Placental pericyte (primary cell): ENCODE data around the gene LLCFC1. TPM values are rescaled to one million over a fixed set of nuclear protein-coding genes. Genes with fewer than 3 reads are reported as not detected.

Experiments
- total RNA-seq: library from RNA; depleted of rRNA; stranded (reverse); fragments of >200 nt; gene quantifications from 2 replicates; pipeline ENCODE4 v1.2.3, GENCODE V29; 2012

LLCFC1 gene
- total RNA-seq = not detected in 2 replicates

DNA sequence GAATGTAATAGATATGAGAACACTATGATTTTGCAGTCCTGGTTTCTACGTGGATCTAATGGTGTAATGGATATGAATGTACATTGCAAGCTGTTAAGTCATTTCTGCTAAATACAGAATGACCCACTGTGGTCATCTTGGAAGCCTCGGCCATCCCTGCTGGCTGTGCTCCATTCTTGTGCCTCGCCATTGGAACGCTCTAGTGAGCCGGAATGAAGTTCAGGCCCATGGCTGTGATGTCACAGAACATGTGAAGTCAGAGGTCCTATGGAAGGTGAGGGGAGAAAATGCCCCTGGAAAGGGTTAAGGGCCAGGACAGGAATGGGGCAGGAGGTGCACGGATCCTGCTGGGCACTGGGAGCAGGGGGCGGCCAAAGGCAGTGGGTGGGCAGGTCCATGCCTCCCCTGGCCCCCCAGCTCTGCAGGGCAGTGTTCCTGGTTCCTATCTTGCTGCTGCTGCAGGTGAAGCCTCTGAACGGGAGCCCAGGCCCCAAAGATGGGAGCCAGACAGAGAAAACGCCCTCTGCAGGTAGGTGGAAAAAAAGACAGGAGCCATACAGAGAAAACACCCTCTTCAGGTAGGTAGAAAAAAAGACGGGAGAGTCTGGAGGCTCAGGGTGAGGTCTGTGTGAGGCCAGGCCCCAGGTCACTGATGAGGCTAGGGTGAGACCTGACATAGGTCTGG is at the start of gene LLCFC1:
LLCFC1 (plus strand) TSS at position 259 of the 685 bp plus-strand sequence; CDS start at position 397, 138 bp downstream.

DNA sequence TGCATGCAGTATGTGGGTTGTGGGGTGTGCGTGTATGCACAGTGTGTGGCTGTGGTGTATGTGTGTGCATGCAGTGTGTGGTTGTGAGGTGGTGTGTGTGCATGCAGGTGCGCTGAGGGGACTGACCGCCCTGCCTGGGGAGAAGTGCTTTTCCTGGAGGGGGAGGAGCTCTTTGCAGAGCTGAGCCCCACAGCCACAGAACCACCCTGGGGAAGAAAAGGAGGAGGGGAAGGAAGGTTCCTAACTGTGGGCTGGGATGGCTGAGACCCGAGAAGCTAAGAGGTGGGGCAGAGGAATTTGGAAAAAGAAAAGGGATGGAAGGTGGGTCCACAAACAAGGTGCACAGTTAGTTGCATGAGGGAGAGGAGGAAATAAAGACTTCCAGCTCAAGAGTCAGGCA is 5.7 kb upstream of the LLCFC1 start, which contains the start of gene TRPV5:
TRPV5 (minus strand) TSS at position 123 of the 400 bp plus-strand sequence. CDS start 287 bp downstream, outside the sequence.

DNA sequence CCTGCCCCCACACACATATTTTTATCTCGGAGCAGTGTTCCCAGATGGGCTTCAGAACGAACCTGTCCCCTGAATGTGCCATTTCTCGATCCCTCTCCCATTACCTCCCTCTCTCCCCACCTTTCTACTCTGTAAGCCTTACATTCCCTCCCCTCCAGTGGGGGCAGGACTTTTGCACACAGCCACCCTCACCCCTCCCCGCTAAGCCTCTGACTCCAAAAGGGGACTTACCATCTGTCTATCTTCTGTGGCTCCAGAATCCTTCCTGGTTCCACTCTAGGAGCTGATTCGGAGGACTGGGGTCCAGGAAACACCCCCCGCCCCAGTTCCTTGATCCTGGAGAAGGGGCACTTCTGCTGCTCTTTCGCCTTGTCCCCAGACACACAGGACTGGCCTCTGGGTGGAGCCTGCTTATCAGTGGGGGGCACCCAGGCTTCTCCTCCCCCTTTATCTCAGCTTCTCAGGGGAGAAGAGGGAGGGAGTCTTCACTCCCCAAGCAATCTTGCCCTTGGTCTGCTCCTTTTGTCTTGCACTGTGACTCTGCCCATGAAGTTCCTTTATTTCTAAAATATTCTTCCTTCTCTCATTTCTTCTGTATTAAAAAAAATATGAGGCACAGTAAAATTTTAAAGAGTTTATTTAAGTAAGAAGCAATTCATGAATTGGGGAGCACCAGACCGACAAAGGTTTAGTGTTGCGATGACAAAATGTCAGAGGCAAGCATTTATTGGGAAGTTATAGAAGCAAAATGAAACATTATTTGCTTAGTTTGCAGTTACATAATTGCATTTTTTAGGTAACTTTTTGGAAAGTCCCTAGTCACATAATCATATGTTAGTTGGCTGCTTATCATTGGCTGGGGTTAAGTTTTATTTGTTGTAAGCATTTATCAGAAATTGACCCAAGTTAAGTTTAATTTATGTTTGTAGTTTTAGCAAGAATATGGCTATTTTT is 23.0 kb downstream of the LLCFC1 start, which contains the start of gene KEL:
KEL (minus strand) TSS at position 391 of the 954 bp plus-strand sequence; CDS start at position 234, 157 bp downstream.

Other genes with a start within 250 kb of the LLCFC1 start
- not detected in 2 replicates for gene PRSS1, start 190.0 kb upstream of the LLCFC1 start, total RNA-seq
- not detected in 2 replicates for gene PRSS2, start 168.5 kb upstream of the LLCFC1 start, total RNA-seq
- gene EPHB6, start 84.4 kb upstream of the LLCFC1 start, total RNA-seq = 2.4 and 26.8 TPM in 2 replicates
- gene TRPV6, start 53.7 kb upstream of the LLCFC1 start, total RNA-seq = not detected in 2 replicates
- not detected in 2 replicates for gene TRPV5, start 5.7 kb upstream of the LLCFC1 start, total RNA-seq
- gene KEL, start 22.9 kb downstream of the LLCFC1 start, total RNA-seq = not detected in 2 replicates
- not detected in 2 replicates for gene OR9A2, start 87.6 kb downstream of the LLCFC1 start, total RNA-seq
- not detected in 2 replicates for gene OR6V1, start 112.9 kb downstream of the LLCFC1 start, total RNA-seq
- not detected in 2 replicates for gene PIP, start 192.6 kb downstream of the LLCFC1 start, total RNA-seq
- gene TAS2R39, start 243.9 kb downstream of the LLCFC1 start, total RNA-seq = not detected in 2 replicates